AG08395 (cell line): ENCODE data around the gene PRPF18.
A peak's percentile ranks its signal among the peaks of the same experiment; 100 is the strongest.

Experiments used
- DNase-seq: peaks from one replicate; pipeline ENCODE4 v3.0.0; 2012; ENCODE audit warnings: mixed read lengths, low spot score

PRPF18 gene

DNA sequence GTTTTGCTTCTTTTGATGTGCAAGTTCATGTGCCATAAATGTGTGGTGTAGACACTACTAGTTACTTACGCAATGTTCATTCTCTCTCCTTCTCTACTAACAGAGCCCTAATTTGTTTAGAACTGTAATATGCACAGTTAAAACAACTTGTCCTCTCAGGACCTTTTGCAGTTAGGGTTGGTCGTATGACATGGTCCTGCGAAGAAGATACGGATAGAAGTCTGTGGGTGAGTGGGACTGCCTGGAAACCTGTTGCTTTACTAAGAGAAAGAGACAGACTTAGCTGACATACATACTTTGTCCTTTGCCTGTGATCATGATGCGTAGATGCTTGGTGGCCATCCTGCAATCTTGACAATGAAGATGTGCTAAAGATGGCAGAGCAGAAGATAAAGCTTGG is 51.1 kb downstream of the PRPF18 start:
- no peak for DNase-seq

DNA sequence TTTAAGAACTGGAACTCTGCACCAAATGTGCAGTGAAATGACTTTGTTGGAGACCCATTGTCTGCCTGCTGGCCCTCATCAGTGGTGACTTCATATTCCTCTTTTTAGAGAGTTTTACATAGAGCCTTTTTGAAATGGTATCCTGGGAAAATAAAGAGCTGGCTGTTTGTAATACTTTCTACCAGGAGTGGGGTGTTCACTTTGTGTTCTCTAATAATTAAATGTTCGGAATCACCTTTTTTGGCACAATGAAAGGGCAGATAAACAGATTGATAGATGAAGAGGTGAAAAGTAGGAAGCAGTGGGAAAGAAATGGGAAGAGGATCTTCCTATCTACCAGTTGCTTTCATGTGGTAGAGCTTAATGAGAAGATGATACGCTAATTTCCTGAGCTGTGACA is 55.5 kb downstream of the PRPF18 start:
- DNase-seq: no peak

DNA sequence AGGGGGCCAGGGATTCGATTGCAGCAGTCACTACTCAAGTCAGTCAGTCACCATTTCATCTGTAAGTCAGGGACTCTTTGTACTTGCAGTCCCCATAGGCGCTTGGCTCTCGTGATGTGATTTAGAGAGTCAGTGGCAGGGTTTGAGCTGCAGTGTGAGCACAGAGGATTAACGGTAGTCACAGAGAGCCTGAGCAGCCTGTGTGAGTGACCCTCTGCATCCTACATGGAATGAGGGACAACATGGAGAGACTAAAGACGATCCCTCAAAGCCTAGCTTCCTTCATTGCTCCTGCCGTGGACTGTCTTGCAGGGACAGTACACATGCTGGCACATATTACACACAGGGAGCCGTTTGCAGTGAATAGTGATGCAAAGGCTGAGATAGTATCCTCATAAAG is 56.3 kb downstream of the PRPF18 start:
- no peak for DNase-seq

DNA sequence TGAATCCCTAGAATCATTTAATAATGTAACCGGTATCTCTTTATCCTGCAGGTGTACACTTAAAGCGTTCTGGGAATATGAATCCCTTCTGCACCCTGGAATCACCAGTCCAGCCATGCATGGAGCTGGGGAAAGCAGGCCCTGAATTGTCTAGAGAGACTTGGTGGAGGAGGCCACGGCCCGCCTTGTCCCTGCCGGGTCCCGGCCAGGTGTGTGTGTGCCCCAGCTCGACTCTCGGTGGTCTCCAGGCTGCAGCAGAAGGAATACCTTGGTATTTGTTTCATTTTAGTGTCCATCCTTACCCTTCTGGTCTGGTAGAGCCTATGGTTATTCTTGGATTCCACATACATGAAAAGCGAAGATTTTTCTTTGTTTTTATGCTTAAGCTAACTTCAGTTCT is 58.1 kb downstream of the PRPF18 start:
- no peak for DNase-seq

DNA sequence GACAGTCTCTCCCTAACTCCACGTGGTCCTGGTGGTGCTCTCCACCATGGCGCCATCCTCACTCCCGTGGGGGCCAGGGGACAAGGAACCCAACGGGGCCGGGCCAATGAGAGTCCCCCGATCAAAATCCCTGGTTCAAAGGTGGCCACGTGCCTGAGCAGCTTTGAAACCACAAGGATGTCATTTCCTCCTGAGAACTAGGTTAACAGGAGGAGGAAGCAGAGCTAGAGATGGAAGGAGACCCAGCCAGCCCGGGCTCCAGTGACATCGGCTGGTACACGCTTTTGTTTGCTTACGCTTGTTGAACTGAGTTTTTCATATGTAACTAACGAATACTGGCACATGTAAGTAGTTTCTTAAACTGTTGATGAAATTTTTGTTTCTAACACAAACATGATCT is 61.7 kb downstream of the PRPF18 start:
- DNase-seq: no peak

DNA sequence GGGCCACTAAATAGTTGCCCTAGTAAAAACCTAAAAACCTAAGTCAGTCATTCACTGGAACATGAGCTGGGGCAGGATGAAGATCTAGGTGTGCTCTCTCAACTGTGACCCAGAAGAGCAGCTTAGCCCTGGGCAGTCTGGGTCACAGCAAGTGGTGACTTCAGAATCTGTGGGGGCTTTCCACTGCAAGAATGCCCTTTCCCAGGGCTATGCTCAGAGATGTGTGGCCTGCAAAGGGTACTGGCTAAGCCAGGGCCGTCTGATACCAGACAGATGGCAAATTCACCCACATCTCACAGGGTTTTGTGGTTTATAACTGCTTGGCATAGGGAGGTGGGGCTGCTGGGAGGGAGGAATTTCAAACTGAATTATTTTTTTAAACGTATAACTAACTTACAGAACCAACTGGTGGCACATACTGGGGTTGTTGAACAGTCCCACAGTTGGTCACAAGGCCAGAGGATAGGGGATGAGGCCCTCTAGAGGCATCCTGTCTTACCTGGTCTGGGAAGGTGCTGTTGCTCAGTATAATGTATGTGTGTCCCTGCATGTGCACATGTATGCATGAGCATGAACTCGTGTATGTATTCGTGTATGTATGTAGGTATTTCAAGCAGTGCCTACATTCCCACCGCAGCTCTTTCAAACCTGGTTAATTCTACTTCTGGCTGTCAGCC is 63.2 kb downstream of the PRPF18 start:
- DNase-seq: no peak

DNA sequence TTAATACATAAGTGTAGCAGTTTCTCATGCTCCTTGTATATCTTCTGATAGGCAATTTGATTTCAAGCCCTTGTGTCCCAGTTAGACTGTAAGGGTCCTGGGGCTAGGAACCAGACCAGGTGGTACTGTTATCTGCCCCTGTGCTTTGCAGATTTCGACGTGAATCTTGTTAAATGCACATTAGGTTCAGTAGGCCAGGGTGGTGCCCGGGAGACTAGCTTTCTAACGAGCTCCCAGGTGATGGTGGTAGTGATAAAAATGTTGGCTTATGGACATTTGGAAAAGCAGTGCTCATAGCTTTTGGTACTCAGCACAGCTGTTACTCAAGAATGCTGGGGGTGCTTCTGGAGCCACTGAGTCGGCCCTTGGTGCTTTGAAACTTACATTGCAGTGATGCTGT is 64.2 kb downstream of the PRPF18 start:
- no peak for DNase-seq

DNA sequence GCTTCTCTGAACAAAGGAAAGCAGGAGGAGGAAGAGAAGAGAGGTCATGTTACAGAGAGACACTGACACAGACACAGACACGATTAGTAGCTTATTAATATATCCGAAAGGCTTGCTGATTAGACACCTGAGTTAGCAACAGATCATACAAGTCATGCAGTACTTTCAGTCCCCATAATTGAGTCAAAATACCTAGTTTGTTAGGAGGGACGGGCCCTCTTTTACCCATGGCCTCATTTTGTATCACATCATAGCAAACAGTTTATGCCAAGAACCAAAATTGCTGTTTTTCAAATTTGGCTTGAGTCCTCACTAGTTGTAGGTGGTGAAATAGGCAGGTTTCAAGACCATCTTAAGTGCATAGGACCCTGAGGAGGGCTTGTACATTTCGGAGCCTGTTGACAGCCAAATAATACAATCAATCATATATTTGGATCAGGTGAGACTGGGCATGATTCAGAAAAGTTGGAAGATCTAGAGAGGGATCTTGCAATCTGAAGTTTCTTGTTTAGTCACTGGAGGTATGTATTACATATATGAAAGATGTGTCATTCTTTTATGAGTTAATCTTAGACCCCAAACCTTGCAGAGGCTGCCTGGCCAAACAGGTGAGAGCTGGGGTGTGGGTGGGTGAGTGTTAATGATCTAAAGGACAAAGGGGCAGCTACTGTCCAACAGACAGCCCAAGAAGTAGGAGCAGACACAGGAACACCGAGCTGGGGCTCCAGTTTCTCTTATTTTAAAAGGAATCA is 65.4 kb downstream of the PRPF18 start:
- DNase-seq: no peak

DNA sequence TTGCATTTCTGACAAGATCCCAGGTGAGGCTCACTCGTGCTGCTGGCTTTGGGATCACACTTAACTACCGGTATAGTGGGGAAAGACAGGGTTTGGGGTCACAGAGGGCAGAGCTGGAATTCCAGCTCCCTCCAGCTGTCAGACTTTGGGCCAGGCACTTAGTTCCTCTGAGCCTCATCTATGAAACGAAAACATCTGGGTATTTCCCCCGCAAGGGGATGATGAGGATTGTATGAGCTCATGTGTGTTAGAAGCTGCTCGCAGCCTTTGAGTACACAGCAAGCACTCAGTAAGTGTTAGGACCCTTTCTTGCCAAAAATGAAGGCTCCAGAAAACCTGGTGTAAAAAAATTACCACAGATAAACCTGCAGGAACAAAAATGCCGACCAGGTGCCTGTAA is 66.1 kb downstream of the PRPF18 start:
- DNase-seq: no peak

DNA sequence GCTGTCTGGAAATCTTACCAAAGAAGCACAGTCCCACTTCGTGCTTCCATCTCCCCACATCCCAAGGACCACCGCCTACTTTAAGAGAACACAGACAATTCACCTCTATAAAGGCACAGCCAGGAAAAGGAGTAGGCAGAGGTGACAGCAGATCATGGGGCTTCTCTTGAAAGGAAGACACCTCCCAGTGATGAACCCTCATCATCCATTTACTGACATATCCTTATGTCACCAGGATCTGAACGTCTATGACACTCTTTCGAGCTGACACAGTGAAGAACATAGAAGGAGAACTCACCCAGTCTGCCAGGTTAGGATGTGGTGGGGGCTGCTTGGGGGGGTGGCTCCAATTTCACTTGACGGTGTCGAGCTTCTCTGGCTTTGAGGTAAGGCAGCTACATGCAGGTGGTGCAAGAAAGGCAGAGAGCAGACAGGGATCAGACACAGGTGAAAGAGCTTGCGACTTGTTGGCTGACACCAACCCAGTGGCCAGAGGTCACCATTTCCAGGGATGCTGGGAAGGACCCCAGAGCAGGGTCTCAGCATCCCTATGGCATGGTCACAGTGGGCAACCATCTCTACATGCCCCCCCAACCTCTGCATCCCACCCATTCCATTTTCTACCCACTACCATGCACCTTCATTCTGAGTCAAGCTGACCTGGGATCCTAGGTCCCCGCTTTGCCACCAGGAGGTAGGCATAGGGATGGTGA is 67.5 kb downstream of the PRPF18 start:
- DNase-seq: no peak

DNA sequence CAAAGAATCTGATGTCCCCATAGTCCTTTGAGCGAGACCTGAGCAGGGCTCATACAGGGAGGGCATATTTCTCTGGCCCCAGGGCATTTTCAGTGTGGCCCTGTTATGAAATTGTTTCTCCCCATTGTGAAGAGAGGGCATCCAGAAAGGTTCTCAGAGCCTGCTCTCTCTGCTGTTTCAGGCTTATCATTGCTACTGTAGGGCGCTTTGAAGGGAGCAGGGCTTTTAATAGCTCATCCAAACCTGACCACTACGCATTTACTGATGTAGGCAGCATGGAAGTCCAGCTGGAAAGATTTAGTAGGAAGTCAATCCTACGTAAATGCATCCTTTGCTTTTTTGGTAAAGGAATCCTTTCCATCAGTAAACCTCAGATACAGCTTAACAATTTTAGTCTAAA is 68.1 kb downstream of the PRPF18 start:
- DNase-seq: no peak

DNA sequence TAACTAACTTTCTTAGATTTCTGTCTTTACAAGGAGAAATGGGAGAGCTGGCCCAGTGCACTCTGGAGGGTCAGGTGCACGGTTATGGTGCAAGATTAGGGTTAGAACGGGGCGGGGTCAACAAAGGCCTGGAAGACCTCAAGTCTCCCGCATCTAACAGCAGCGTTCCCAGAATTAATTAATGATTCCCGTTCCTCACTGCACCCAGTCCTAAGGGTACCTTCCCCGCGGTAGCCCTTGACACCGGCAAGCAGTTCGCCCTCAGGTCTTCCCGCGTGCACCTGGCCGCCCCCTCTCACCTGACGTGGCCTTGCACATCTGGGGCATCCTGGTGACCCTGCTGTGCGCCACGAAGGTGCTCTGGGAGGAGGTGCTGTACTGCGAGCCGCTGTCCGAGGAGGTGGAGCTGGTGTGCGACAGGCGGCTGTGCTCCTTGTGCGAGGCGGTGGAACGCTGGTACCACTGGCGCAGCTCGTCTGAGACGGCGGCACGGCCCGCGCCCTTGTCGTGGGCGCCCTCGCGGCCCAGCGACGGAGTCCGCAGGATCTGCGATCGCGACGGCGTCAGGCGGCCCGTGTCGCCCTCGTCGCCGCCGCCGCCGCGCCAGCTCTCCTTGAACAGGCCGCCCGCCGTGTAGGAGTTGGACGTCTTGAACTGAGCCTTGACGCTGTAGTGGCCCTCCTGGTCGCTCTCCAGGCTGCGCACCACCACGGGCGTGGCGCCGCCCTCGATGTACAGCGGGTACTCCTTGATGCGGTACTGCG is 69.8 kb downstream of the PRPF18 start:
- DNase-seq: no peak

DNA sequence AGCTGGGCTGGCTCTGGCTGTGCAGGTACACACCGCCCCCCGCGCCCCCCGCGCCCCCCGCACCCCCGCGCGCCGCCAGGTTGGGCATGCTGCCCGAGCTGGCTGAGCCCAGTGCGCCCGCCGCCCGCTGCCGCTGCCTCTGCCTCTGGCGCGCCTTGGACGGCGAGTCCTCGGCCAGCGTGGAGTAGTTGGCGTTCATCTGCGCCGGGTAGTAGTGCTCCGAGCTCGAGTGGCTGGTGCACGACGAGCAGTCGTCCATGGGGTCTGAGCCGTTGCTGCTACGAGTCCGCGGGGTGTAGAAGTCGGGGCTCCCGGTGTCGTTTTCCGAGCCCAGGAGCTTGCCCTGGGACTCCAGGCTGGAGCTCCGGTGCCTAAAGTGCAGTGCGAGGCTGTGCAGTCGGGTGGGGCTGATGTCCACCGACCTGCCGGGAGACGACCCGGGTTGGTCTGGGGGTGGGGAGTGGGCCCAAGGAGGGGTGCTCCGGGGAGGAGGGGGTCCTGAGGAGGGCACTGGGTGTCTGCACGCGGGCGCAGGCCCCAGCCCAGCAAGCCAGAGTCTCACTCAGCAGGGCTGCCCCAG is 70.4 kb downstream of the PRPF18 start:
- no peak for DNase-seq

DNA sequence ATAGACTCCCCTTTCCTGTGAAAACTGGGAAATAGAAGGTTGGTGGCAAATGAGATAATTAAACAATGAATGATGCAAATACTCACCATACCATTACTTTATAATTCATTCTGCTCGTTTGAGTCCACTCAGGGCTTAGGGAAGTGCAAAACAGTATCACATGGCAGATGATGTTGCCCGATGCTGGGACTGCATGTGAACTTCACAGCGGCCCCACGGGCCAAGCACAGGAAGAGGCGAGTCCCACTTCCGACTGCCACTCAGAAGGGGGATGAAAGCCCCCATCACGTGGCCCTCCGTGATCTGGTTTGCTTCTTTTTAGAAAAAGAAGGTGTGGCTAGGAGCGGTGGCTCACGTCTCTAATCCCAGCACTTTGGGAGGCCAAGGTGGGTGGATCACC is 71.5 kb downstream of the PRPF18 start:
- no peak for DNase-seq

DNA sequence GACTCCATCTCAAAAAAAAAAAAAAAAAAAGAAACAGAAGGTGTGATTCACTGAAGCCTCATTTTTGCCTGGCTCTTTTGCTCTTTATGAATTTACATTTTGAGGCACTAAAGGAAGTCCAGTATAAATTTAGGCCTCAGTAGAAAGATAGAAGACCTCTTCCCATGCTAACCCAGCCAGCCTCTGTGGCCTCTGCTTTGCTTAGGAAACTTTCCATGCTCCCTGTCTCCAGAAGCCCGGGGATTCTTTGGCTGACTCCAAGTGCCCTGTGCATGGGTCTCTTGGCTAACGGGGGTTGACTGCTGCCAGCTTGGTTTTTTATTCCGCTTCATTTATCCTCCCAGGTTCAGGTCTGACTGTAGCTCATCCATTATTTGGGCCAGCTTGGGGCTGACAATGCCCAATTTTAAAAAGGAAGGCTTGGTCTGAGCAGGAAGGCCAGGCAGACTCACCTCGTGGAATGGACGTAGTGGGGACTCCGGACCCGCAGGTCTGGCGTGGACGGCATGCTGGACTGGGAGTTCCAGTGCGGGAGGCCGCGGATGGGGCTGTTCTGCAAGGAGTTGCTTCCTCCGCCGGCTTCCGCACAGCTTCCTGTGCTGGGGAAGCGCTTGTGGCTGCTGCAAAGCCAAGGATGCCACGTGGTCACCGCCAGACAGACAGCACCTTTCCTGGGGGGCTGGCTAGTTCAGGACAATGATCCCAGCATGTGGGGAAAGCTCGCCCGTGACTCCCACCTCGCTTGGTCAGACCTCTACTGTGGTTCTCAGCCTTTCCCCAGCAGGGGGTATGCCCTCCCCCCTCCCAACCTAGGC is 72.3 kb downstream of the PRPF18 start:
- DNase-seq: no peak

DNA sequence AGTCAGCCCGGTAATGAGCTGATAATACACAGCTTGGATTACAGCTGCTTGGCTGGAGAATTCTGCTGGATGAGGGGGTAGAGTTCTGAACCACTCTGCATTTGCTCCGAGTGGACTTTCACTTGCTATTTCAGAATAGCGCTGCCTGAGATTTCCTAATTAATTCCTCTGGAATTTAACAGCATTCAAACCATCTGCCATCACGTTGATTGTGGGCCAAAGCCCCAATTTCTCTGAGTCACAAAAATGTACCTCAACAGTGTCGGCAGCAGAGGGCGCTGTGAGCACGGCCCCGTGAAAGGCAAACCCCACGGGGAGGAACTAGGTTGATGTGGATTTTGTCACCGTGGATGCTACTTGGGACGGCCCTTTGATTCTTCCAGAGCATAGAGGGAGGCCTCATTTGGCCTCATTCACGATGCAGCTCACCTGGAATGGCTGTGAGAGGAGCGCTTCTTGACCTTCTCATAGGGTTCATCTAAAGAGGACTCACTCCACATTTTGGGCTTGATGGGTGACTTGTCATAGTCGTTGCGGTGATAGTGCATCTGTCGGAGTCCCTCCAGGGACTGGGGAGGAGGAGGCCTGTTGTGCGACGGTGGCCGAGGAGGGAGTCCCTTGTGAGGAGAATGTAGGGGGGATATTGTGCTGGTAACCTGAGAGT is 73.3 kb downstream of the PRPF18 start:
- DNase-seq: peak; percentile 89

DNA sequence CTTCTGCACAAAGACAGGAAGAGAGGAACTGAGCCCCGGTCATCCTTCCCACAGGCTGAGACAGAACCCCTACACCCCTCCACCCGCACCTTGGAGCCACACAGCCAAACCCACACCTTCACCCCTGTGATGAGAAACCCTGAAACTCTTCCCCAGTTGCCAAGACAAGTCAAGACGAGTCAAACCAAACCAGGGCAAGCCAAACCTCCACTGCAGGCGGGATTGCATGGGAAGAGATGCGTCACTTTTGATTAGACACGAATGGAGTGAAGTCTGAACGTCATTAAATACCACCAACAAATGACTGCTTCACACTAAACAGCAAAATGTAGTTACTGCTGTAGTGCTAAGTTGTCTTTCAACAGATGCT is 73.8 kb downstream of the PRPF18 start:
- DNase-seq: peak; percentile 43

DNA sequence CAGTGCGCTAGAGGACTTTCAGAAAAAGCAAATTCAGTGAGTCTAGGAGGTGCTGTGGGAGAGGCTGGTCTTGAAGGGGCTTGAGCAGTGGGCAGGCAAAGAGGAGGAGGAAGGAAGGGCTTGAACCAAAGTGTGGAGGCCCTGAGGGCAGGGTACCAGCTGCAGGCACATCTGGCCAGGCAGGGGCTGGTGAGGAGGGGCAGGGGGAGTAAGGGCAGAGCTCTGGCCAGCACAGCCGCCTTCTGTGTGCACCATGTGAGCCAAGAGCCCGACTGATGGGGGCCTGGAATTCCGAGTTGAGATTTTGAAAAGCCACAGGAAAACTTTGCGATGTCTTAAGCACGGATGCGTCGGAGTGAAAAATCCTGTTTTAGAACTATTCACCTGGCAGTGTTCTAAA is 74.5 kb downstream of the PRPF18 start:
- no peak for DNase-seq

DNA sequence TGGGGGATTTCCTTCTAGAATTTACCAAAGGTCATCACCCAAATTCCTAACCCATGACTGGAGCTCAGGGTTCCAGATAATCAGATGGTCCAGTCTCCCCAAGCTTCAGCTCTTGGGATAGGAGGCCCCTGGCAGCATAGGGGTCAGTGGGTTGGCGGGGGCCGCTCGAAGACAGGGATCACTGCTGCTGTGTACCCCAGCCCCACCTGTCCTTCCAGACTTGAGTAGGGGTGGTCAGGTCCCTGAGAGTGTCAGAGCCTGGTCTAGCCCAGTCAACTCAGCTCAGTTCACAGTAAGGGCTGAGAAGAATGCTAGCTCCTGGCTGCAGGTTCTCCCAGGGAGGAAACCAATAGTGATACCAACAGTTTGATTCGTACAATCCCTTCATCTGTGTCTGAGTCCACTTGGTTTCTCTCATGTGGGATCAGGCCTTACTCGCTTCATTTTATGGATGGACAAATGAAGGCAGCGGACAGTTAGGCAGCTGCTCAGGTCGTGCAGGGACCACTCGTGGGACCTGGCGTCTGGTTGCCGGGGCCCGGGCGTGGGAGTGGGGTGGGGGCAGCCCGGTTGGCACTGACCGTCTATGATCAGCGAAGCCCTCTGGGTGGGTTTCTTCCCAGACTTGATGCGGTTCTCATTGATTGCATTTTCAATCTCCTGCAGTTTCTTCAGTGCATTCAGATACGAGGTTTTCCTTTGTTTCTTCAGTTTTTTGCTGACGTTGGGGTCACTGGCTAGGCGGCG is 78.9 kb downstream of the PRPF18 start:
- DNase-seq: no peak

DNA sequence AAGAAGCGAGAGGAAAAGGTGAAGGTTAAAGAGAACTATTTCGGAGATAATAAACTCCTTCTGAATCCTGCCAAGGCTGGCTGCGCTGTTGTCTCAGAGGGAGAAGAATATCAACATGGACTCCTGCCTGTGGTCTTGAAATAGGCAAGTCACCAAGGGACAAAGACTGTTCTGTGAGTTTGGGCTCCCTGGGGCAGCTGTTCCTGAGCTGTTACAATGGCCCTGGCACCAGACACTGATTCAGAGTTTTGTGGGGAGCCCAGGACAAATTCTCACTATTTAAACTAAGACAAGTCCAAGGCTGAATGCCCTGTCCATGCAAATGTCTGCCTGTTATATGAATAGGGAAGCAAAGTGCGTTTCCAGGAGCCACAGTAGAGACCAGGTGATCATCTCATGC is 81.4 kb downstream of the PRPF18 start:
- DNase-seq: no peak
